Duodenal mucosa (tissue), 2 donors: Measurements from ENCODE around the gene PATJ.
"Not testable (repeated sequence)": the region's sequence is repeated elsewhere in the genome, so short reads cannot be mapped to it uniquely, and the experiment has no call there.

Experiments
- H3K27ac ChIP-seq: one replicate; pipeline ENCODE4 v1.7.0; 2013; ENCODE audit warnings: low read depth, low read length
- H3K27me3 ChIP-seq, 2 donors: one replicate each; pipeline ENCODE4 v1.7.0; 2013; ENCODE audit warnings: low read length in 2 of 2, control low read depth in 1 of 2; ENCODE audit not compliant: insufficient read depth in 2 of 2, control insufficient read depth in 1 of 2
- H3K36me3 ChIP-seq, 2 donors: one replicate each; pipeline ENCODE4 v1.7.0; 2013; ENCODE audit warnings: low read length in 2 of 2, control low read depth in 1 of 2; ENCODE audit not compliant: insufficient read depth in 2 of 2, control insufficient read depth in 1 of 2
- H3K4me1 ChIP-seq, 2 donors: one replicate each; pipeline ENCODE4 v1.7.0; 2013; ENCODE audit warnings: low read length in 2 of 2, control low read depth in 1 of 2; ENCODE audit not compliant: insufficient read depth in 2 of 2, control insufficient read depth in 1 of 2
- H3K4me3 ChIP-seq, 2 donors: one replicate each; pipeline ENCODE4 v1.7.0; 2013; ENCODE audit warnings: low read length in 2 of 2, low read depth in 1 of 2
- H3K9ac ChIP-seq, 2 donors: one replicate each; pipeline ENCODE4 v1.7.0; 2013; ENCODE audit warnings: low read length in 2 of 2, low read depth in 1 of 2
- H3K9me3 ChIP-seq, 2 donors: one replicate each; pipeline ENCODE4 v1.7.0; 2013; ENCODE audit warnings: low read length in 2 of 2, control low read depth in 1 of 2; ENCODE audit not compliant: control insufficient read depth in 1 of 2

Gene PATJ

GRCh38 chr1:62183164-62184020 is 441.1 kb downstream of the PATJ start:
- H3K27me3 ChIP-seq, H3K27ac ChIP-seq, H3K36me3 ChIP-seq, H3K9ac ChIP-seq, H3K4me3 ChIP-seq, H3K9me3 ChIP-seq, H3K4me1 ChIP-seq: not testable (repeated sequence)

DNA sequence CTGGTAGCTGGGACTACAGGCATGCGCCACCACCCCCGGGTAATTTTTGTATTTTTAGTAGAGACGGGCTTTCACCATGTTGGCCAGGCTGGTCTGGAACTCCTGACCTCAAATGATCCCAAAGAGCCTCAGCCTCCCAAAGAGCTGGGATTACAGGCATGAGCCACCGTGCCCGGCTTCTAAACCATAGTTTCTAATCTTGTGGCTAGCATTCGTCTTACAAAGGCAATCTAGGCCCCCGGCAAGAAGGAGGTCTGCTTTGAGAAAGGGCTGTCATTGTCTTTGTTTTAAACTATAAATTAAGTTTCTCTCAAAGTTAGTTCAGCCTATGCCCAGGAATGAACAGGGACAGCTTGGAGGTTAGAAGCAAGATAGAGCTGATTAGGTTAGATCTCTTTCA is 442.1 kb downstream of the PATJ start:
- Histone ChIP-seq H3K4me3 (no peak overlapping the region), H3K4me1 (peaks cover 0 to 3% of the 10 kb centered on the region in 2 donors), H3K9me3 (no peaks in the 10 kb centered on the region), H3K27ac (no peak overlapping the region), H3K9ac (no peak overlapping the region), H3K36me3 (no peaks in the 10 kb centered on the region), H3K27me3 (no peaks in the 10 kb centered on the region)

- not testable (repeated sequence) for H3K36me3 ChIP-seq, H3K9me3 ChIP-seq, H3K4me1 ChIP-seq, H3K4me3 ChIP-seq, H3K9ac ChIP-seq, H3K27ac ChIP-seq, H3K27me3 ChIP-seq
Measured at GRCh38 chr1:62185233-62185632, 443.0 kb downstream of the PATJ start.

DNA sequence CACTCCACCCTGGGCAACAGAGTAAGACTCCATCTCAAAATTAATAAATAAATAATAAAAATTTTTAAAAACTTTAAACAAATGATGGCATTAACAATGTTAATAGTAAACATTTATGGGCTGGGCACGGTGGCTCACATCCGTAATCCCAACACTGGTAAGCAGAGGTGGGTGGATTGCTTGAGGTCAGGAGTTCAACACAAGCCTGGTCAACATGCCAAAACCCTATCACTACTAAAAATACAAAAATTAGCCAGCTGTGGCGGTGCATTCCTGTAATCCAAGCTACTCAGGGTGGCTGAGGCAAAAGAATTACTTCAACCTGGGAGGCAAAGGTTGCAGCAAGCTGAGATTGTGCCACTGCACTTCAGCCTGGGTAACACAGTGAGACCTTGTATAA is 443.4 kb downstream of the PATJ start:
- H3K36me3 ChIP-seq: no peaks in the 10 kb centered on the region
- no peak overlapping the region for H3K4me3 ChIP-seq
- H3K27ac ChIP-seq: no peak overlapping the region
- H3K27me3 ChIP-seq: no peaks in the 10 kb centered on the region
- H3K9me3 ChIP-seq: no peaks in the 10 kb centered on the region
- no peak overlapping the region for H3K9ac ChIP-seq
- no peaks in the 10 kb centered on the region for H3K4me1 ChIP-seq

GRCh38 chr1:62187548-62187947 is 445.3 kb downstream of the PATJ start:
- no peak overlapping the region for H3K4me3 ChIP-seq
- H3K4me1 ChIP-seq: no peaks in the 10 kb centered on the region
- H3K9me3 ChIP-seq: no peaks in the 10 kb centered on the region
- no peak overlapping the region for H3K9ac ChIP-seq
- no peaks in the 10 kb centered on the region for H3K27me3 ChIP-seq
- no peaks in the 10 kb centered on the region for H3K36me3 ChIP-seq
- H3K27ac ChIP-seq: no peak overlapping the region

DNA sequence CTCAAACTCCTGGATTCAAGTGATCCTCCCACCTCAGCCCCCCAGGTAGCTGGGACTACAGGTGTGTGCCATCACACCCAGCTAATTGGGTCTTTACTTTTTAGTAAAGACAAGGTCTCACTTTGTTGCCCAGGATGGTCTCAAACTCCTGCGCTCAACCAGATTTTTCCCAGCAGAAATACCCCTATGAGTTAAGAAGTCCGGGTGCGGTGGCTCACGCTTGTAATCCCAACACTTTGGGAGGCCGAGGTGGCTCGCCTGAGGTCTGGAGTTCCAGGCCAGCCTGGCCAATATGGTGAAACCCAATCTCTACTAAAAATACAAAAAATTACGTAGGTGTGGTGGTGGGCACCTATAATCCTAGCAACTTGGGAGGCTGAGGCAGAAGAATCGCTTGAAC is 445.8 kb downstream of the PATJ start:
- Histone ChIP-seq H3K36me3 (no peaks in the 10 kb centered on the region), H3K9ac (no peak overlapping the region), H3K4me3 (no peak overlapping the region), H3K9me3 (no peaks in the 10 kb centered on the region), H3K27ac (no peak overlapping the region), H3K27me3 (no peaks in the 10 kb centered on the region), H3K4me1 (no peaks in the 10 kb centered on the region)

DNA sequence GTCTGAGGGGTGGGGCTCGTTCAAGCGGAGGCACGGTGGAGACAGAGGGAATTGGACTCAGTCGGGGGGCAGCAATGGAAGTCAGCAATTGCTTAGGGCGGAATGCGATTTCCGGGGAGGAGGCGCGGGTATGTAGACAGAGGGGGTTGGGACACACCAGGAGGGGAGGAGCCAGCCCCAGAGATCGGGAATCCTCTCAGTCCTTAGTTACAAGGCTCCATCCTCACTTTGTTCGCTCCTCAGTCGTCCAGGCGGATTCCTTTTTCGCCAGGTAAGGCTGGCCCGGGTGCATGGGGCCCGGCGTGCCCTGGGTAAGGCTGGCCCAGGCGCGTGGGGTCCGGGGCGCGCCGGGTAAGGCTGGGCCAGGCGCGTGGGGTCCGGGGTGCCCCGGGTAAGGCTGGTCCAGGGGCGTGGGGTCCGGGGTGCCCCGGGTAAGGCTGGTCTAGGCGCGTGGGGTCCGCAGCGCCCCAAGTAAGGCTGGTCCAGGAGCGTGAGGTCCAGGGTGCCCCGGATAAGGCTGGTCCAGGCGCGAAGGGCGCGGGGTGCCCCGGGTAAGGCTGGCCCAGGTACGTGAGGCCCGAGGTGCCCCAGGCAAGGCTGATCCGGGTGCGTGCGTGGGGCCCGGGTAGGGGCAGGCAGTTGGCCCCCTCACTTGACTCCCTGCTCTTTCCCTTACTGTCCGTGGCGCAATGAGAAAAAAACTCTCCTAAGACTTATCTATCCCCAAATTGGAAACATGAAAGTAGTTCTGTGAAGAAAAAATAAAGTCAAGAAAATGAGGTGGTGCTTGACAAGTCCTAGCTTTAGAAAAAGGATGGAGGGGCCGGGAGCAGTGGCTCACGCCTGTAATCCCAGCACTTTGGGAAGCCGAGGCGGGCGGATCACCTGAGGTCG is 452.6 kb downstream of the PATJ start, which contains the start of gene L1TD1:
L1TD1 (plus strand) TSS at position 199 of the 894 bp plus-strand sequence. CDS start 11,780 bp downstream, outside the sequence.
- Histone ChIP-seq H3K9me3 (no peaks in the 10 kb centered on the region), H3K27me3 (peaks cover 5 to 6% of the 10 kb centered on the region in 2 donors), H3K27ac (no peak within 1 kb of the TSS), H3K36me3 (no peaks in the 10 kb centered on the region), H3K4me1 (no peaks in the 10 kb centered on the region), H3K9ac (no peak within 1 kb of the TSS), H3K4me3 (no peak within 1 kb of the TSS)

DNA sequence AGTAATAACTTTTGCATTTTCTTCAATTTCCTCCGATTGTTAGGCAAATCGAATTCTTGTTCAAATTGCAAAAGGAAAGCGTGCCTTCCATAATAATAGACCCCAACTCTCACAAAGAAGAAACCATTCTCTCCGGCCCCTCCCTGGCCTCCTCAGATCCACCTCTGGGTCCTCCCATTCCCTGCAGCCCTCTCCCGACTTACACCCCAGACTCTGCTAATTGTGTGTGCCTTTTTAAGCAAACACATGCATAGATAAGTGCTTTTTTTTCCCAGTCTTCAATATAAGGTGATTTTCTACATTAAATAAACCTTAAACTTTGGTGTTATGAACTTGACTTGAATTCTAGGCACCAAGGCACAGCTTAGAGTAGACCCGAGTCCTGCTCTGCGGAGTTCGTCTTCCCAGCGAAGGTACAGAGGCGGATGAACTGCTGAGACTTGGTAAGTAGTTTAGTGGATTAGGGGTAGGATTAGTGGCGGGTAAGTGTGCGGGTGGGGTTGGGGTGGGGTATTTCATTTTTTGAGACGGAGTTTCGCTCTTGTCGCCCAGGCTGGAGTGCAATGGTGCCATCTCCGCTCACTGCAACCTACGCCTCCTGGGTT is 453.9 kb downstream of the PATJ start:
- Histone ChIP-seq H3K36me3 (no peaks in the 10 kb centered on the region), H3K9ac (no peak overlapping the region), H3K27me3 (peaks cover 5 to 6% of the 10 kb centered on the region in 2 donors), H3K4me1 (no peaks in the 10 kb centered on the region), H3K27ac (no peak overlapping the region), H3K9me3 (no peaks in the 10 kb centered on the region), H3K4me3 (no peak overlapping the region)

DNA sequence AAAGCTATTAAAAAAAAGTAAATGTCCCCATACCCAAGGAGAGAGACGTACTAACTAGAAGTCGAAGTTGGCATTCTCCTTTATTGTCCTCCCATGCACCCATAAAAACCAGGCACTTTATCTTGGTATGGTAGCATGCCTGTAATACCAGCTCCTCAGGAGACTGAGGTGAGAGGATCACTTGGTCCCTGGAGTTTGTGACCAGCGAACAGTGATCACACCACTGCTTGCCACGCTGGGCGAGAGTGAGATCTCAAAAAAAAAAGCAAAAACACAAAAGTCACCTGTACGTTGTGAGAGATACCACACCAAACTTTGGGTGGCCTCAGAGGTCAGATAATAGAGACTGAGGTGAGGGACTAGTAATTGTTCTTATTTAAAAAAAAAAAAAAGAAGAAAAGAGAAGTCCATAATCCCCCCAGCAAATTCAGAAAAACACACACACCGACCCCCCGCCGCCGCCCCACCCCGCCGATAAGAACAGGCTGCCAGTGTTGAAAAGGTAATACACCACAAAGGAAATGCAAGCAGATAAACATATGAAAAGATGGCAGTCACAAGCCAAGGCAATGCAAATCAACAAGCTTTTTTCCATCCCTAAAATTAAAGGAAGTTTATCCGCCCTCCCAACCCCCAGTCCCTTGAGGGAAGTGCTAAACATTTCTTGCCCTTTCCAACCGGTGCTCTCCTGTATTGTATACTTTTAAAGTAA is 455.9 kb downstream of the PATJ start:
- no peak overlapping the region for H3K27ac ChIP-seq
- peaks cover 5 to 6% of the 10 kb centered on the region in 2 donors for H3K27me3 ChIP-seq
- no peaks in the 10 kb centered on the region for H3K36me3 ChIP-seq
- H3K9ac ChIP-seq: no peak overlapping the region
- H3K9me3 ChIP-seq: no peaks in the 10 kb centered on the region
- H3K4me1 ChIP-seq: no peaks in the 10 kb centered on the region
- no peak overlapping the region for H3K4me3 ChIP-seq
